ENCODE measurements around the gene ZIC5.

DNA sequence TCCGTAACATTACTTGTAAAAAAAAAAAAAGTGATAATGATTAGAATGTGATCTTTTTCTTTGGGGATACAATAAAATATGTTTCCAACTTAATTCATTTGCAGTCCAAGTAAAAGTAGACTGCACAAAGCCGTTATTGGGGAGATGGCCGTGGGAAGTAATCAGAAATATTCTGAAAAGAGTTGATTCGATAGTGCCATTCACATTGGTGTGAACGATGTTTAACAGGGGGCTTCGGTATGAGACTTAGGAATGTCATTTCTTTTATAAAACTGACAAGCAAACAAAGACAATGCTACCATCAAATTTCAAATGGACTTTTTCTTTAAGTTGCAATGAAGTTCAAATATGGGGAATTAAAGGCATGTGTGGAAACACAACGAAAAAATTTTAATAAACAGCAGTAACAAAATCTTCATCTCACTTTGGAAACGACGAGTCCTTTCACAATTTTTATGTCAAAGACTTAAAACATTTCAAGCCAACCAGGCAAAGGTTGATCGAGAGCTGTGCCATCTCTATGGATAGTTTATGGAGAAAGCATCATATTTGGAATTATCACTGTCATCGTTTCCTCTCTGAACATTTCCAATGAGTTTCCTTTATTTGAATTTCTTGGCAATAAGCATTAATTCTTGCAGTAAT, 1.7 kb upstream of the ZIC5 start:
- TF ChIP-seq REST (IDR thresholded peaks at IDR 0.05; ENCODE audit: borderline replicate concordance in 1 of 2, low read depth in 1 of 2, low read length in 2 of 2) (no peak), ELF1 (CRISPR knock-in tag; IDR thresholded peaks at IDR 0.05) (no peak), E2F5 (CRISPR knock-in tag; conservative IDR thresholded peaks at IDR 0.05) (no peak), TEAD2 (CRISPR knock-in tag; IDR thresholded peaks at IDR 0.05) (no peak), RFX5 (IDR thresholded peaks at IDR 0.05; ENCODE audit: low read depth, low read length) (no peak), EP300 (IDR thresholded peaks at IDR 0.05; ENCODE audit: low read depth in 2 of 2, low read length in 2 of 2) (no peak), EP300 (CRISPR knock-in tag; IDR thresholded peaks at IDR 0.05; ENCODE audit: borderline replicate concordance) (no peak), CEBPB (IDR thresholded peaks at IDR 0.05; ENCODE audit: borderline replicate concordance, low read depth, low read length) (no peak)
- TF ChIP-seq, protein P1, sequence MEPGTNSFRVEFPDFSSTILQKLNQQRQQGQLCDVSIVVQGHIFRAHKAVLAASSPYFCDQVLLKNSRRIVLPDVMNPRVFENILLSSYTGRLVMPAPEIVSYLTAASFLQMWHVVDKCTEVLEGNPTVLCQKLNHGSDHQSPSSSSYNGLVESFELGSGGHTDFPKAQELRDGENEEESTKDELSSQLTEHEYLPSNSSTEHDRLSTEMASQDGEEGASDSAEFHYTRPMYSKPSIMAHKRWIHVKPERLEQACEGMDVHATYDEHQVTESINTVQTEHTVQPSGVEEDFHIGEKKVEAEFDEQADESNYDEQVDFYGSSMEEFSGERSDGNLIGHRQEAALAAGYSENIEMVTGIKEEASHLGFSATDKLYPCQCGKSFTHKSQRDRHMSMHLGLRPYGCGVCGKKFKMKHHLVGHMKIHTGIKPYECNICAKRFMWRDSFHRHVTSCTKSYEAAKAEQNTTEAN (CRISPR knock-in tag; conservative IDR thresholded peaks at IDR 0.05): no peak
- TF ChIP-seq, protein P2, sequence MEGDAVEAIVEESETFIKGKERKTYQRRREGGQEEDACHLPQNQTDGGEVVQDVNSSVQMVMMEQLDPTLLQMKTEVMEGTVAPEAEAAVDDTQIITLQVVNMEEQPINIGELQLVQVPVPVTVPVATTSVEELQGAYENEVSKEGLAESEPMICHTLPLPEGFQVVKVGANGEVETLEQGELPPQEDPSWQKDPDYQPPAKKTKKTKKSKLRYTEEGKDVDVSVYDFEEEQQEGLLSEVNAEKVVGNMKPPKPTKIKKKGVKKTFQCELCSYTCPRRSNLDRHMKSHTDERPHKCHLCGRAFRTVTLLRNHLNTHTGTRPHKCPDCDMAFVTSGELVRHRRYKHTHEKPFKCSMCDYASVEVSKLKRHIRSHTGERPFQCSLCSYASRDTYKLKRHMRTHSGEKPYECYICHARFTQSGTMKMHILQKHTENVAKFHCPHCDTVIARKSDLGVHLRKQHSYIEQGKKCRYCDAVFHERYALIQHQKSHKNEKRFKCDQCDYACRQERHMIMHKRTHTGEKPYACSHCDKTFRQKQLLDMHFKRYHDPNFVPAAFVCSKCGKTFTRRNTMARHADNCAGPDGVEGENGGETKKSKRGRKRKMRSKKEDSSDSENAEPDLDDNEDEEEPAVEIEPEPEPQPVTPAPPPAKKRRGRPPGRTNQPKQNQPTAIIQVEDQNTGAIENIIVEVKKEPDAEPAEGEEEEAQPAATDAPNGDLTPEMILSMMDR (CRISPR knock-in tag; IDR thresholded peaks at IDR 0.05): no peak
